Peyer's patch (tissue), 4 donors: ENCODE data around the gene GATM. TPM values are rescaled to one million over a fixed set of nuclear protein-coding genes. Genes with fewer than 3 reads are reported as not detected.

Source experiments
- DNase-seq, 3 donors: peaks; one replicate each; pipeline ENCODE4 v3.0.0-alpha.2; 2017 to 2019
- H3K27ac ChIP-seq, 4 donors: fragments of 200-600 bp; sonication (generic); one replicate each; pipeline ENCODE4 v1.5.1; 2016 to 2019
- H3K27me3 ChIP-seq, 2 donors: fragments of 200-600 bp; sonication (generic); one replicate each; pipeline ENCODE4 v1.5.1; 2019
- H3K36me3 ChIP-seq, 3 donors: fragments of 200-600 bp; sonication (generic); one replicate each; pipeline ENCODE4 v1.5.1; 2016 to 2019
- H3K4me1 ChIP-seq, 4 donors: fragments of 200-600 bp; sonication (generic); one replicate each; pipeline ENCODE4 v1.5.1; 2016 to 2019
- H3K4me3 ChIP-seq, 4 donors: fragments of 200-600 bp; sonication (generic); 1 replicate in 3 of 4; 2 replicates in 1 of 4; pipeline ENCODE4 v1.5.1; 2016 to 2019; ENCODE audit warnings: mild to moderate bottlenecking in 1 of 4
- H3K9me3 ChIP-seq, 4 donors: fragments of 200-600 bp; sonication (generic); one replicate each; pipeline ENCODE4 v1.5.1; 2016 to 2019; ENCODE audit warnings: mild to moderate bottlenecking in 1 of 4
- CTCF ChIP-seq, 6 experiments: fragments of 450-650 bp in 4 of 6; fragments of 200-600 bp in 2 of 6; sonication (generic) in 1 of 6; IDR thresholded peaks; one replicate each; pipeline ENCODE4 v1.5.1; 2017 to 2019; ENCODE audit warnings: antibody characterized with exemption in 6 of 6, mild to moderate bottlenecking in 3 of 6, moderate library complexity in 1 of 6
- POLR2A ChIP-seq, 2 donors: fragments of 450-650 bp; IDR thresholded peaks; one replicate each; pipeline ENCODE4 v1.5.1; 2017; ENCODE audit warnings: antibody characterized with exemption in 2 of 2, mild to moderate bottlenecking in 2 of 2, moderate library complexity in 2 of 2
- total RNA-seq, 4 donors: library from RNA; depleted of rRNA; stranded (reverse); fragments of >200 nt; gene quantifications; one replicate each; pipeline ENCODE4 v1.1.0, GENCODE V29; 2016

Gene GATM
- total RNA-seq, 4 donors from 2014 or later, result 112 to 196 (median 168) TPM

- Histone ChIP-seq H3K27ac (no peak overlapping the region), H3K36me3 (peaks cover 0 to 98% (median 0%) of the 10 kb centered on the region in 3 donors), H3K4me1 (peaks cover 0 to 8% (median 0%) of the 10 kb centered on the region in 4 donors), H3K9me3 (no peaks in the 10 kb centered on the region), H3K27me3 (no peaks in the 10 kb centered on the region), H3K4me3 (no peak overlapping the region)
- no peak for DNase-seq
- TF ChIP-seq CTCF (IDR thresholded peaks at IDR 0.05) (no peak), POLR2A (IDR thresholded peaks at IDR 0.05) (no peak)
Measured at GRCh38 chr15:45414215-45414885, 36.0 kb upstream of the GATM start.

GRCh38 chr15:45409596-45409995, 31.3 kb upstream of the GATM start:
- Histone ChIP-seq H3K27me3 (no peaks in the 10 kb centered on the region), H3K27ac (no peak overlapping the region), H3K4me3 (no peak overlapping the region), H3K9me3 (no peaks in the 10 kb centered on the region), H3K36me3 (peaks cover 0 to 83% (median 0%) of the 10 kb centered on the region in 3 donors), H3K4me1 (peaks cover 0 to 13% (median 0%) of the 10 kb centered on the region in 4 donors)
- TF ChIP-seq POLR2A (IDR thresholded peaks at IDR 0.05) (no peak), CTCF (IDR thresholded peaks at IDR 0.05) (no peak)
- no peak for DNase-seq

- Histone ChIP-seq H3K27me3 (no peaks in the 10 kb centered on the region), H3K36me3 (peaks cover 0 to 65% (median 0%) of the 10 kb centered on the region in 3 donors), H3K27ac (no peak overlapping the region), H3K4me3 (no peak overlapping the region), H3K4me1 (peaks cover 0 to 9% (median 0%) of the 10 kb centered on the region in 4 donors), H3K9me3 (no peaks in the 10 kb centered on the region)
- no peak for DNase-seq
- TF ChIP-seq CTCF (IDR thresholded peaks at IDR 0.05) (no peak), POLR2A (IDR thresholded peaks at IDR 0.05) (no peak)
Measured at GRCh38 chr15:45407786-45408185, 29.4 kb upstream of the GATM start.

GRCh38 chr15:45402955-45403877, 24.9 kb upstream of the GATM start:
- H3K36me3 ChIP-seq, result peaks cover 0 to 21% (median 0%) of the 10 kb centered on the region in 3 donors
- peak; percentile 22 to 67 (median 62) for DNase-seq

More at GRCh38 chr15:45402955-45403877, 24.9 kb upstream of the GATM start:
- H3K27me3 ChIP-seq, result no peaks in the 10 kb centered on the region
- H3K4me1 ChIP-seq, result peaks cover 0 to 14% (median 0%) of the 10 kb centered on the region in 4 donors
- TF ChIP-seq POLR2A (IDR thresholded peaks at IDR 0.05) (no peak), CTCF (IDR thresholded peaks at IDR 0.05) (no peak)
- peak overlapping the region; percentile 82 to 93 (median 90) for H3K27ac ChIP-seq
- peak overlapping the region; percentile 74 to 94 (median 88) for H3K4me3 ChIP-seq
- H3K9me3 ChIP-seq, result no peaks in the 10 kb centered on the region
